Measurements from ENCODE around the gene CNN2.

GRCh38 chr19:1009041-1009980 is 17.1 kb upstream of the CNN2 start:
- no peak for TF ChIP-seq FOXK2 (IDR thresholded peaks at IDR 0.05)
- no peak for TF ChIP-seq LEF1 (IDR thresholded peaks at IDR 0.05; ENCODE audit: borderline replicate concordance)
- TF ChIP-seq PKNOX1 (IDR thresholded peaks at IDR 0.05), result no peak
- TF ChIP-seq NFRKB (IDR thresholded peaks at IDR 0.05), result no peak
- TF ChIP-seq FOXM1 (IDR thresholded peaks at IDR 0.05; ENCODE audit: borderline replicate concordance), result no peak
- TF ChIP-seq SP1 (IDR thresholded peaks at IDR 0.05), result no peak
- TF ChIP-seq CTBP1 (IDR thresholded peaks at IDR 0.05; ENCODE audit: borderline replicate concordance), result no peak
- no peak for TF ChIP-seq ARNT (IDR thresholded peaks at IDR 0.05)
- TF ChIP-seq L3MBTL2 (conservative IDR thresholded peaks at IDR 0.05), result no peak
- no peak for TF ChIP-seq BHLHE40 (IDR thresholded peaks at IDR 0.05; ENCODE audit: borderline replicate concordance)
